Muscle layer of duodenum (tissue), 2 donors: ENCODE data around the gene DRAM2.

Experiments
- H3K27ac ChIP-seq: one replicate; pipeline ENCODE4 v1.7.0; 2013; ENCODE audit warnings: mild to moderate bottlenecking, low read length
- H3K27me3 ChIP-seq: one replicate; pipeline ENCODE4 v1.7.0; 2013; ENCODE audit warnings: low read depth, mild to moderate bottlenecking, control low read depth, low read length
- H3K36me3 ChIP-seq, 2 donors: one replicate each; pipeline ENCODE4 v1.7.0; 2013; ENCODE audit warnings: low read length in 2 of 2, control low read depth in 1 of 2, mild to moderate bottlenecking in 1 of 2; ENCODE audit not compliant: insufficient read depth in 2 of 2, control insufficient read depth in 1 of 2
- H3K4me1 ChIP-seq, 2 donors: one replicate each; pipeline ENCODE4 v1.7.0; 2013; ENCODE audit warnings: low read length in 2 of 2, mild to moderate bottlenecking in 2 of 2, control low read depth in 1 of 2, moderate library complexity in 1 of 2; ENCODE audit not compliant: insufficient read depth in 2 of 2, control insufficient read depth in 1 of 2
- H3K4me3 ChIP-seq, 2 donors: one replicate each; pipeline ENCODE4 v1.7.0; 2013; ENCODE audit warnings: low read length in 2 of 2, low read depth in 1 of 2, mild to moderate bottlenecking in 1 of 2
- H3K9me3 ChIP-seq, 2 donors: one replicate each; pipeline ENCODE4 v1.7.0; 2013; ENCODE audit warnings: low read length in 2 of 2, control low read depth in 1 of 2, mild to moderate bottlenecking in 1 of 2; ENCODE audit not compliant: control insufficient read depth in 1 of 2
- donor health status: healthy.

Gene DRAM2

DNA sequence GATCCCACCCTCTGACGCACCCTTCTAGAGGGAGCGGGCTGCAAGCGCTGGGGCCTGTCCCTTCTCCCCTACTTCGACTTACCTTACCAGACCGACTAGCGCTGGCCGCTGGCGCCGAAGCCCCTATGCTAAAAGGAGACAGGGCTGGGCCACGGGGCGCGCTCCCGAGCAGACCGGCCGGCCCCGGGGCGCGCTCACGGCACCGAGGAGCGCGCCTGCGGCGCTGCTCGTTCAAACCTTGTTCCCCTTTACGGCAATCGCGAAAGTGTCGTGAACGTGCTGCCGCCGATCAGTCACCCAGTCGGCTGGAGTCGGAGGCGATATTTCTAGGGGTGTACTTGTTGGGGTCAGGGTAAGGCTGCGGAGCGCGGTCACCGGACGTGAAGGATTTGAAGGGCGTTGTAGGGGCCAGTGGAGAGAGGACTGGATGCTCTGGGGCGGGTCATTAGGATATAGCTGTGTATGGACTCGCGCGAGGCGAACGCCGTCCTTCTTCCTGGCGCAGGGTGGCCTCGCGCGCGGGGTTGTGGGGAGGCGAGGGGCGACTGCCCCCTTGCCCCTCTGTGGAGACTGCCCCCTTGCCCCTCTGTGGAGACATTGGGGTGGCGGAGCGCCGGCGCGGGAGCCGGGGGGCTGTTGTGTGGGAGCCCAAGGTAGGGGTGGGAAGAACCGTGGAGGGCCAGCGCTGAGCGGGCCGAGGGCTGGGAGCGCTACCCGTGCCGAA lies at the start of gene DRAM2, which contains the start of gene CEPT1:
Gene DRAM2, minus strand, starts transcription at position 138 of the 724 bp plus-strand sequence. CDS start 8,539 bp downstream, outside the sequence.
Gene CEPT1, plus strand, starts transcription at position 268 of the 724 bp plus-strand sequence. CDS start 7,492 bp downstream, outside the sequence.
- Histone ChIP-seq H3K4me3 (peak within 1 kb of the TSS; percentile 68 to 98), H3K27me3 (no peaks in the 10 kb centered on the region), H3K36me3 (peaks cover 0 to 5% of the 10 kb centered on the region in 2 donors), H3K4me1 (peaks cover 0 to 39% of the 10 kb centered on the region in 2 donors), H3K9me3 (no peaks in the 10 kb centered on the region), H3K27ac (peak within 1 kb of the TSS; percentile 67)

DNA sequence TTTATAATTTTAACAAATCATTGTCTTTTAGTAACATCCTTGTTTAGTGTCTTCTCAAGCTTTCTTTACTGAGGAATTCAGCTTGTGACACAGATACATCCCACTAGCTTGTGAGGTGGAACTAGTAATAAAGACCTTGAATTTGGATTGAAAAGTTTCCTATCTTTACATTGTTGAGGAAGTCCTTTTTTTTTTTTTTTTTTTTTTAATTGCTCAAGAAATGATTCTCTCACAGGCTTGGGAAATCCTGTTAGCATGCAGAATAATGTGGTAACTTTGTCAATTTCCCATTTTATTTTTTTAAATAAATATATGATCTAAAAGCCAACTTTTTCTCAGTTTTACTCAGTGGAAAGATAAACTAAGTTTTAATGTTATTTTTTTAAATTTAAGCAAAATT lies 44.8 kb upstream of the DRAM2 start:
- H3K4me3 ChIP-seq, result no peak overlapping the region
- peaks cover 57 to 60% of the 10 kb centered on the region in 2 donors for H3K36me3 ChIP-seq
- no peaks in the 10 kb centered on the region for H3K4me1 ChIP-seq
- no peaks in the 10 kb centered on the region for H3K9me3 ChIP-seq
- H3K27me3 ChIP-seq, result no peaks in the 10 kb centered on the region
- no peak overlapping the region for H3K27ac ChIP-seq

DNA sequence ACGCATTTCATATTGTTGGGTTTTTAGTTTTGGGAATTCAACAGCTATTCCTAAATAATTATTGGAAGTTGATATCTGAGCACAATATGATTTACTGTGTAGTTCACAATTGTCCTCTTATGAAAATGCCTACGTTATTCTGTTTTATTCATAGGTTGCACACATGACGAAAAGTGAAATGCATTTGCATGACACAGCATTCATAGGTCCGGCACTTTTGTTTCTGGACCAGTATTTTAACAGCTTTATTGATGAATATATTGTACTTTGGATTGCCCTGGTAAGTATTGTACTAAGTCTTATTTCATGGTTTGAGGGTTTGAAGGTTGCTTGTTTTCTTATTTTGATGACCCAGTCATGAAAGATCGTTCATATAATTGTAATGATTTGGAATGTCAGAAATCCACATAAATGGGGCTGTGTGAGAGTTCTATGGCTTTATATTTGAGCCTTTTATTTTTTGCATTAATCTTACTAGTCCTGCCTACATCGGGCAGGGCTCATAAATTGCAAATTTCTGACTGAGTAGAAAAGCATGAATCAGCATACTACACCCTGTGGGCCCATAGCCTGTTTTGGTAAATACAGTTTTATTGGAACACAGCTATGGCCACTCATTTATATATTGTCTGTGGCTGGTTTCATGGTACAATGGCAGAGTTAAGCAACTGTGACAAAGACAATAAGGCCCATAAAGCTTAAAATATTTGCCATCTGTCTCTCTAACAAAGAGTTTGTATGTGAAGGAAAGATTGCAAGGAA lies 43.6 kb upstream of the DRAM2 start:
- Histone ChIP-seq H3K27ac (no peak overlapping the region), H3K36me3 (peaks cover 57 to 60% of the 10 kb centered on the region in 2 donors), H3K9me3 (no peaks in the 10 kb centered on the region), H3K4me1 (no peaks in the 10 kb centered on the region), H3K4me3 (no peak overlapping the region), H3K27me3 (no peaks in the 10 kb centered on the region)

DNA sequence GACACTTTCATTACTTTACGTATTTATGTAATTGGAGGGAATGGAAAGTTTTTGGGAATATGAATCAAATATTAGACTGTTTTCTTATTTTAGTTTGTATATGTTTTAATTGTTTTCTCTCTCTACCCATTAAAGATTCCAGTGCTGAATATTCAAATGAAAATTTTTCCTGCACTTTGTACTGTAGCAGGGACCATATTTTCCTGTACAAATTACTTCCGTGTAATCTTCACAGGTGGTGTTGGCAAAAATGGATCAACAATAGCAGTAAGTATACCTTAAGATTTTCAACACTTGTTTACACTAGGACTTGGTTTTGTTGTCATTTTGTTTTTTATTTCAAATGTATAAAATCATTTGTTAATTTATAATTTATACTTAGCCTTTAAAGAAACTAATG lies 42.2 kb upstream of the DRAM2 start:
- Histone ChIP-seq H3K4me1 (no peaks in the 10 kb centered on the region), H3K9me3 (no peaks in the 10 kb centered on the region), H3K27ac (no peak overlapping the region), H3K4me3 (no peak overlapping the region), H3K36me3 (peaks cover 46 to 53% of the 10 kb centered on the region in 2 donors), H3K27me3 (no peaks in the 10 kb centered on the region)

DNA sequence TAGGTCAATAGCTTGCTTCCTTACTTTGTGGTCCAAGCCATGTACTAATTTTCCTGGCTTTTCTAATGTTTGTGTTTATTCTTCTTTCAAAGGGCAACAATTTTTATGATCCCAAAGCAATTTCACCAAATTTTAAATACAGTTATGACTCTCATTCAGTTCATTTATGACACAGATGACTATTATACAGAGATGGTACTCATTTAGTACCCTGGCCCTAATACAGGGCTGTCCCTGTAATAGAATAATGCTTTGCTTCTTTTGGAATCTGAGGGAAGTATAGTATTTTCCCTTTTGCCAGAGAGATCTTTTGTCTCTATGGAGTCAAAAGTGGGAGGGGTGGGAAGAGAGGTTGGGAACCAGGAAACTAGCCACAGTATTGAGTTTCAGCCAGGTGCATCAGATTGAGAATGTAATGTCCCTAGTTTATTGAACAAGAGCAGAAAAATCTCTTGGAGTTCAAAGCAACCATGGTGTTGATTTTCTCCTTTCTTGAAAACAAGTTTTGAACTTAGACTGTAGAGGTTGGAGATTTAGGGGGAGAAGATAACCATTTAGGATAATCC lies 40.2 kb upstream of the DRAM2 start:
- peaks cover 36 to 37% of the 10 kb centered on the region in 2 donors for H3K36me3 ChIP-seq

DNA sequence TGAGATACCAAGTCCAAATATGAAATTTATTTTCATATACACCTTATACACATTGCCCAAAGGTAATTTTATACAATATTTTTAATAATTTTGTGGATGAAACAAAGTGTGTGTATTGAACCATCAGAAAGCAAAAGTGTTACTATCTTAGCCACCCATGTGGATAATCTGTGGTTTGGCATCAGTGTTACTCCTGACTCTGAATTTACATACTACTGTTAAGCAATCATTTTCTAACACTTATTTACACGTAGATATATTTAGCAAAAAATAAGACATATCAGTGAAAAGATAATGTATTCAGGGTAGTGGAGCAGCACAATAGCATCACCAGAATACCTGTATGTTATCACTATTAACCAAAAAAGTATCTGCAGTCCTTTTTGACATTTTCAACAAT lies 36.8 kb upstream of the DRAM2 start:
- Histone ChIP-seq H3K27me3 (no peaks in the 10 kb centered on the region), H3K27ac (no peak overlapping the region), H3K36me3 (peaks cover 28 to 38% of the 10 kb centered on the region in 2 donors), H3K9me3 (no peaks in the 10 kb centered on the region), H3K4me3 (no peak overlapping the region), H3K4me1 (no peaks in the 10 kb centered on the region)

More for the DNA sequence above, 40.2 kb upstream of the DRAM2 start:
- Histone ChIP-seq H3K4me3 (no peak overlapping the region), H3K27ac (no peak overlapping the region), H3K27me3 (no peaks in the 10 kb centered on the region), H3K9me3 (no peaks in the 10 kb centered on the region), H3K4me1 (no peaks in the 10 kb centered on the region)

DNA sequence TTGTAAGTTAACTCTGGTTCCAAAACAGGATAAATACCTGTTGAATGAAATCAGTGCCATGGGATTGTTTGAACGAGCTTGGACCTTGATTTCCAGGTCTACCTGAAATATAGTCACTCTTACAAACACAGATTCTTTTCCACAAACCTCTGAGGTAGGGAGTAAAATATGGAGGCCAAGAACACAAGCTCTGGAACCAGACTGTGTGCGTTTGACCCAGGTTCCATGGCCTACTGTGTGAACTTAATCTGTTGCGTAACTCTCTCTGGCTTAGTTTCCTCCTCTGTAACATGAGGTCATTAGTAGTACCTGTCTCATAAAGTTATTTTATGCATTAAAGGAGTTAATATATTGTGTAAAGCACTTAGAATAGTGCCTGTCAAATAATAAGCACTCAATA lies 35.5 kb upstream of the DRAM2 start:
- Histone ChIP-seq H3K27ac (no peak overlapping the region), H3K36me3 (peaks cover 28 to 38% of the 10 kb centered on the region in 2 donors), H3K4me3 (no peak overlapping the region), H3K27me3 (no peaks in the 10 kb centered on the region), H3K4me1 (no peaks in the 10 kb centered on the region), H3K9me3 (no peaks in the 10 kb centered on the region)

DNA sequence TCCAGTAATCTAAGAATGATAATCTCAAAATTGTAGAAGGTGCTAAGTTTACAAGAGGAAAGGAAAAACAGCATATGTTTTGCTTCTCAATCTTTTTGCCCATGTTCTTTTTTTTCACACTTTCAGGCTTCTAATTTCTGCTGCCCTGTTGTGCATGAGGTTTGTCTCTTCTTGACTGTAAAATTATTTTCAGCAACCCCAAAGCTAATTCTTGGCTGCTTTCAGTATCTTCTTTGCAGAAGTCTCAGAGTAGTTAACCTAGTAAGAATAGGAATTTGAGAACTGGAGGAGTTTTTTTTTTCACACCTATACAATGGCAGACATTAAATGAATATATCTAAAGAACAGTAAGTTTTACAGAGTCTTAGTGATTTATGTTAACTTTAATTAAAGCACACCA lies 34.2 kb upstream of the DRAM2 start:
- H3K4me3 ChIP-seq, result no peak overlapping the region
- no peaks in the 10 kb centered on the region for H3K9me3 ChIP-seq
- no peaks in the 10 kb centered on the region for H3K4me1 ChIP-seq
- no peaks in the 10 kb centered on the region for H3K27me3 ChIP-seq
- no peak overlapping the region for H3K27ac ChIP-seq
- H3K36me3 ChIP-seq, result peaks cover 26 to 36% of the 10 kb centered on the region in 2 donors

DNA sequence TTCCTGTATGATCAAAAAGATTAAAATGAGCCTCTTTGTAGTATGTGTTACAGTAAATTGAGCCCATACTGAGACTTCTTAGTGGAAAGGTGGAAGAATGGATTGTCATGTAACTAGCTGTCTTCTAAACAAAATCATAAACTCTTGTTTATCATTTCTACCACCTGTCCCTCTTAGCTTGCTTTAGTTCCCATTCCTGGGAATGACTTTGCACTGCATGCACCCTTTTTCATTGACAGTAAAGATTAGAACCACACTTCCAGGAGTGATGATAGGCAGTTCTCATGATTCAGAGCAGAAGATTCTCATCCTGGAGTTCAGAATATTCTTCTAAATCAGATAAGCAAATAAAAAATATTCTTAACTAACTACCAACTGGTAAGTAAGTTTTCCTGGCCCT lies 32.6 kb upstream of the DRAM2 start:
- Histone ChIP-seq H3K4me1 (no peaks in the 10 kb centered on the region), H3K4me3 (no peak overlapping the region), H3K27me3 (no peaks in the 10 kb centered on the region), H3K9me3 (no peaks in the 10 kb centered on the region), H3K27ac (no peak overlapping the region), H3K36me3 (peaks cover 26 to 38% of the 10 kb centered on the region in 2 donors)

DNA sequence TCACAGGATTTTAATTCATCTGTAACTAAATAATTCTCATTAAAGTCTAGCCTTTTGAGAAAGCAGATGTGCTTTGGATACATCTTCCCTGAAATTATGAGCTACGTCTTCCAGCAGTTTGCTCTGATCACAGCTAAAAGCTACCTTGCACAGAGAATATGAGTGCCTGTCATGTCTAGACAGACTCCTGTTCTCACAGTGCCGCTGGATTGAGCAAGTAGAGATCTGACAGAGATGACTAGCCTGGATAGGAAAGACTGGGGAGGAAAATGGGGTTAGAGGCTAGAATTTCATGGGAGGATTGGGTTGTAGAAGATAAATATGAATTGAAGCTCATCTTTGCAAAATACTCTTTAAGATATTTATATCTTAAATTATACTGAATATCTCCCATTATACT lies 24.3 kb upstream of the DRAM2 start:
- H3K27ac ChIP-seq, result no peak overlapping the region

DNA sequence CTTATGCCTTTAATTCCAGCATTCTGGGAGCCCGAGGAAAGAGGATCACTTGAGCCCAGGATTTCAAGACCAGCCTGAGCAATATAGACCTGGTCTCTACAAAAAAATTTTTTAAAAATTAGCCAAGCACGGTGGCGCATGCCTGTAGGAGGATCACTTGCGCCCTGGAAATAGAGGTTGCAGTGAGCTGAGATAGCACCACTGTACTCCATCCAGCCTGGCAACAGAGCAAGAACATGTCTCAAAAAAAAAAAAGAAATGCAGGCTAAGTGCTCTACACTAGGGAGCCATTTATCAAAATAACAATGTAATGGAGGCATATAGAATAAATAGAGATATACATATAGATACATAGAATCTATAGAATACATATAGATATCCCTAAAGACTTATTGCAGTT lies 23.5 kb upstream of the DRAM2 start:
- Histone ChIP-seq H3K27me3 (no peaks in the 10 kb centered on the region), H3K36me3 (peaks cover 20 to 27% of the 10 kb centered on the region in 2 donors), H3K27ac (no peak overlapping the region), H3K4me3 (no peak overlapping the region), H3K9me3 (no peaks in the 10 kb centered on the region), H3K4me1 (no peaks in the 10 kb centered on the region)

More for the DNA sequence above, 24.3 kb upstream of the DRAM2 start:
- H3K36me3 ChIP-seq, result peaks cover 20 to 35% of the 10 kb centered on the region in 2 donors
- no peaks in the 10 kb centered on the region for H3K27me3 ChIP-seq
- no peak overlapping the region for H3K4me3 ChIP-seq
- H3K4me1 ChIP-seq, result no peaks in the 10 kb centered on the region
- no peaks in the 10 kb centered on the region for H3K9me3 ChIP-seq
